Pancreas (tissue), 10 donors: Measurements from ENCODE around the gene COL19A1. TPM values are rescaled to one million over a fixed set of nuclear protein-coding genes. Genes with fewer than 3 reads are reported as not detected.

Experiments
- ATAC-seq, 4 donors: fragments of 200-7000 bp; cut with Tn5 transposase; one replicate each; pipeline versions ENCODE4 v1.8.0 to v1.9.1; 2020; ENCODE audit warnings: mild to moderate bottlenecking in 4 of 4, moderate library complexity in 4 of 4
- DNase-seq, 6 donors: peaks; one replicate each; pipeline ENCODE4 v3.0.0-alpha.2; 2020
- FAIRE-seq: peaks from 2 replicates; lab custom pipeline; 2012; peaks lifted over from hg19 to GRCh38; lab: Jason Lieb, UNC
- H3K27ac ChIP-seq, 4 donors: fragments of 200-600 bp; sonication (generic); 1 replicate in 3 of 4; 2 replicates in 1 of 4; pipeline versions ENCODE4 v1.5.0 to v1.8.0; 2020
- H3K27me3 ChIP-seq, 4 donors: fragments of 200-600 bp; one replicate each; pipeline ENCODE4 v1.8.0; 2021
- H3K36me3 ChIP-seq, 3 donors: fragments of 200-600 bp; sonication (generic) in 1 of 3; one replicate each; pipeline versions ENCODE4 v1.5.0 to v1.8.0; 2020 to 2021
- H3K4me1 ChIP-seq, 3 donors: fragments of 200-600 bp; one replicate each; pipeline ENCODE4 v1.8.0; 2021
- H3K4me3 ChIP-seq, 4 donors: fragments of 200-600 bp; sonication (generic) in 2 of 4; one replicate each; pipeline versions ENCODE4 v1.5.0 to v1.8.0; 2020 to 2021
- H3K9me3 ChIP-seq, 4 donors: fragments of 200-600 bp; one replicate each; pipeline ENCODE4 v1.8.0; 2021
- CTCF ChIP-seq, 4 donors: fragments of 200-600 bp; sonication (generic) in 3 of 4; IDR thresholded peaks; one replicate each; pipeline versions ENCODE4 v1.5.0 to v1.8.0; 2021; ENCODE audit warnings: antibody characterized with exemption in 4 of 4
- WGBS, 2 donors: extraction: QIAGEN DNeasy Blood & Tissue Kit; methylation state at CpG; one replicate each; pipeline ENCODE4 v1.1.7; 2013; 5-methylcytosine and 5-hydroxymethylcytosine counted together
- intact Hi-C, 3 donors: fragments of 100-400 bp; cut with DNase I; formaldehyde crosslinking; loops; one replicate each; pipeline versions ENCODE4 v1.11.1 to v1.14.2; 2022
- polyA plus RNA-seq, 2 donors: library from polyadenylated mRNA; stranded (reverse); fragments of 200-250 nt; gene quantifications; one replicate each; pipeline ENCODE4 v1.2.3, GENCODE V29; 2013
- total RNA-seq, 6 donors: library from RNA; stranded (reverse); fragmentation: NEBNext Ultra II Directional in 4 of 6; extraction: Animal tissue kit (Norgen Biotek cat#: 25700) in 4 of 6; gene quantifications; one replicate each; pipeline versions ENCODE4 v1.2.1 to v1.2.4, GENCODE V29; 2021 to 2023
- donor health status: healthy with polysubstance abuse.
- donor health status: DM: no; HTN: no; CAD: no; lungs with moderate emphysema.
- donor health status: DM: no; HTN: no; CAD: no.
- donor health status: control.
- donor health status: control.
- donor health status: Bipolar disorder and iron deficiency.
- donor health status: DM: yes; HTN: yes; CAD: no.
- donor health status: DM: no; HTN: no; CAD: no.
- donor health status: DM: no; HTN: no; CAD: no.
- donor health status: DM: yes; HTN: yes; CAD: no.

The COL19A1 gene
- total and polyA plus RNA-seq, 8 donors = 0.04 to 0.86 (median 0.37) TPM

- intact Hi-C loops = no loop called here
- H3K36me3 ChIP-seq = no peaks in the 10 kb centered on the region
- peaks cover 0 to 4% (median 0%) of the 10 kb centered on the region in 3 donors for H3K4me1 ChIP-seq
- no peak overlapping the region for H3K27ac ChIP-seq
- no peaks in the 10 kb centered on the region for H3K9me3 ChIP-seq
- no peaks in the 10 kb centered on the region for H3K27me3 ChIP-seq
- WGBS, 2 donors = 81 to 84% methylated on average over 2 of the region's 2 CpGs
- DNase-seq (no peak), FAIRE-seq (no peak), ATAC-seq (no peak)
- no peak for TF ChIP-seq CTCF (IDR thresholded peaks at IDR 0.05)
- no peak overlapping the region for H3K4me3 ChIP-seq
These were observed 107.8 kb downstream of the COL19A1 start for GRCh38 chr6:69974193-69974592.

GRCh38 chr6:69976591-69977090 lies 110.3 kb downstream of the COL19A1 start:
- ATAC-seq (no peak), FAIRE-seq (no peak), DNase-seq (no peak)
- Histone ChIP-seq H3K4me3 (no peak overlapping the region), H3K27me3 (no peaks in the 10 kb centered on the region), H3K9me3 (no peaks in the 10 kb centered on the region), H3K36me3 (no peaks in the 10 kb centered on the region), H3K27ac (no peak overlapping the region), H3K4me1 (peaks cover 0 to 4% (median 0%) of the 10 kb centered on the region in 3 donors)
- WGBS, 2 donors = 72 to 87% methylated on average over 4 of the region's 4 CpGs
- intact Hi-C loops = no loop called here
- no peak for TF ChIP-seq CTCF (IDR thresholded peaks at IDR 0.05)

- 53 to 62% methylated on average over 2 of the region's 2 CpGs for WGBS, 2 donors
- TF ChIP-seq CTCF (IDR thresholded peaks at IDR 0.05) = no peak
- no peak for FAIRE-seq
These were observed 114.3 kb downstream of the COL19A1 start for GRCh38 chr6:69980624-69981023.

GRCh38 chr6:69984506-69984905 lies 118.2 kb downstream of the COL19A1 start:
- no peak for FAIRE-seq
- ATAC-seq = no peak
- WGBS, 2 donors = 81 to 87% methylated on average over 3 of the region's 3 CpGs

More at GRCh38 chr6:69980624-69981023, 114.3 kb downstream of the COL19A1 start:
- Histone ChIP-seq H3K36me3 (no peaks in the 10 kb centered on the region), H3K27ac (no peak overlapping the region), H3K4me1 (no peaks in the 10 kb centered on the region), H3K27me3 (no peaks in the 10 kb centered on the region), H3K9me3 (no peaks in the 10 kb centered on the region), H3K4me3 (no peak overlapping the region)
- DNase-seq (no peak), ATAC-seq (no peak)
- intact Hi-C loops = no loop called here

More at GRCh38 chr6:69984506-69984905, 118.2 kb downstream of the COL19A1 start:
- no peaks in the 10 kb centered on the region for H3K27me3 ChIP-seq
- no peaks in the 10 kb centered on the region for H3K9me3 ChIP-seq
- no peak overlapping the region for H3K4me3 ChIP-seq
- no peak overlapping the region for H3K27ac ChIP-seq
- H3K4me1 ChIP-seq = no peaks in the 10 kb centered on the region
- TF ChIP-seq CTCF (IDR thresholded peaks at IDR 0.05) = no peak
- no peak for DNase-seq
- H3K36me3 ChIP-seq = no peaks in the 10 kb centered on the region
- intact Hi-C loops = no loop called here
